GM13976 (cell line): ENCODE results near the gene NUDT16L1.

Experiments
- DNase-seq: peaks from one replicate; pipeline ENCODE4 v3.0.0; 2012; ENCODE audit warnings: low spot score
- CTCF ChIP-seq: IDR thresholded peaks from 2 replicates; pipeline ENCODE4 v1.5.1; 2012; ENCODE audit warnings: borderline replicate concordance, mild to moderate bottlenecking; ENCODE audit not compliant: insufficient read depth; ENCODE audit errors: extremely low read depth, missing control alignments, control extremely low read depth
- in situ Hi-C: fragments of 300-500 bp; cut with MboI; formaldehyde crosslinking; loops from one replicate; pipeline ENCODE4 v1.12.0; 2022; ENCODE audit warnings: low sequenced_read_pairs, mixed read lengths, inconsistent platforms; ENCODE audit not compliant: unreplicated experiment

Gene NUDT16L1

GRCh38 chr16:4679156-4679849, 14.1 kb upstream of the NUDT16L1 start:
- in situ Hi-C loops, result no loop called here

GRCh38 chr16:4679850-4680636, 13.3 kb upstream of the NUDT16L1 start:
- in situ Hi-C loops, result no loop called here
- no peak for DNase-seq
- no peak for TF ChIP-seq CTCF

More at GRCh38 chr16:4679156-4679849, 14.1 kb upstream of the NUDT16L1 start:
- DNase-seq, result no peak
- TF ChIP-seq CTCF, result no peak

- DNase-seq, result no peak
- in situ Hi-C loops, result no loop called here
- no peak for TF ChIP-seq CTCF
Measured at GRCh38 chr16:4680673-4681470, 12.5 kb upstream of the NUDT16L1 start.

GRCh38 chr16:4681471-4682083, 11.8 kb upstream of the NUDT16L1 start:
- in situ Hi-C loops, result no loop called here
- no peak for TF ChIP-seq CTCF
- DNase-seq, result no peak

- in situ Hi-C loops, result no loop called here
- no peak for DNase-seq
- TF ChIP-seq CTCF, result no peak
Measured at GRCh38 chr16:4682084-4682591, 11.2 kb upstream of the NUDT16L1 start.
